NOMO-1 (cell line): ENCODE measurements around the gene FRAS1.
"Not testable (repeated sequence)": the region's sequence is repeated elsewhere in the genome, so short reads cannot be mapped to it uniquely, and the experiment has no call there.

Source experiments
- DNase-seq, 2 experiments: peaks; one replicate each; lab custom pipeline; 2025; ENCODE audit not compliant: unreplicated experiment in 2 of 2; lab: John Stamatoyannopoulos, UW

The FRAS1 gene

GRCh38 chr4:78481180-78481579 lies 424.1 kb downstream of the FRAS1 start:
- no peak for DNase-seq

GRCh38 chr4:78482281-78482680 lies 425.2 kb downstream of the FRAS1 start:
- DNase-seq: no peak

- no peak for DNase-seq
Measured at GRCh38 chr4:78483811-78484210, 426.7 kb downstream of the FRAS1 start.

- no peak for DNase-seq
Measured at GRCh38 chr4:78484574-78484973, 427.5 kb downstream of the FRAS1 start.

- DNase-seq: no peak
Measured at GRCh38 chr4:78493731-78494130, 436.6 kb downstream of the FRAS1 start.

- no peak for DNase-seq
Measured at GRCh38 chr4:78496021-78496643, 439.0 kb downstream of the FRAS1 start.

- not testable (repeated sequence) for DNase-seq
Measured at GRCh38 chr4:78506260-78506659, 449.1 kb downstream of the FRAS1 start.

GRCh38 chr4:78509043-78509442 lies 451.9 kb downstream of the FRAS1 start:
- DNase-seq: no peak

- no peak for DNase-seq
Measured at GRCh38 chr4:78510108-78510507, 453.0 kb downstream of the FRAS1 start.

- no peak for DNase-seq
Measured at GRCh38 chr4:78510681-78511080, 453.6 kb downstream of the FRAS1 start.

GRCh38 chr4:78512357-78512920 lies 455.3 kb downstream of the FRAS1 start:
- no peak for DNase-seq

GRCh38 chr4:78513411-78513975 lies 456.4 kb downstream of the FRAS1 start:
- no peak for DNase-seq

GRCh38 chr4:78517050-78517652 lies 460.0 kb downstream of the FRAS1 start:
- peak in 1 of 2 experiments; percentile 4 for DNase-seq

- no peak for DNase-seq
Measured at GRCh38 chr4:78518561-78518960, 461.4 kb downstream of the FRAS1 start.

GRCh38 chr4:78519962-78520361 lies 462.8 kb downstream of the FRAS1 start:
- no peak for DNase-seq

GRCh38 chr4:78520808-78521226 lies 463.7 kb downstream of the FRAS1 start:
- no peak for DNase-seq

- DNase-seq: no peak
Measured at GRCh38 chr4:78524009-78524408, 466.9 kb downstream of the FRAS1 start.

GRCh38 chr4:78525559-78525958 lies 468.4 kb downstream of the FRAS1 start:
- DNase-seq: no peak

- no peak for DNase-seq
Measured at GRCh38 chr4:78527103-78527502, 470.0 kb downstream of the FRAS1 start.

- no peak for DNase-seq
Measured at GRCh38 chr4:78527555-78527954, 470.4 kb downstream of the FRAS1 start.

- DNase-seq: no peak
Measured at GRCh38 chr4:78528327-78528726, 471.2 kb downstream of the FRAS1 start.

- no peak for DNase-seq
Measured at GRCh38 chr4:78529569-78530209, 472.6 kb downstream of the FRAS1 start.
